ENCODE results near the gene MAP4K5. TPM values are rescaled to one million over a fixed set of nuclear protein-coding genes. Genes with fewer than 3 reads are reported as not detected.

Gene MAP4K5
- total and polyA plus RNA-seq, 2 of the 13 experiments (the other 11 are each of a cell fraction or from before 2014, with no cell fraction given) = 12.7 to 23.9 TPM

DNA sequence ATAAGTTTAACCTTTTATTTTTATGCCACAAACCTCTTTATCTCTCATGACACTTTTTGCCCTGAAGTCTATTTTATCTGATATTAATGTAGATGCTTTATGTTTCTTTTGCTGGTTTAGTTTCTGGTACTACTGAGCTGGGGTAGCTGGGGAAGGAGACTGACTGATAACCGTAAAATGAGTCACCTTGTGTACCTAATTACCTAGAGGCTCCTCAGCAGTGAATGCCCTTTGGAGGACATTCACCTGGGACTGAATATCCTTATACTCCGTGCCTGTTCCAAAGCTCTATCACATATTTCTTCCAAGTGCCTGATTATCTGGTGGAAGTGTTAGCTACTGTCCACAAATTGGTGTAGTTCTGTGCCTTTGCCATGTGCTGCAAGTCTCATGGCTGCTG is 41.5 kb upstream of the MAP4K5 start:
- Histone ChIP-seq H3K79me2 (ENCODE audit: insufficient read depth, low read length) (no peaks in the 10 kb centered on the region), H2AFZ (ENCODE audit: low read length) (no peak overlapping the region), H3K4me2 (ENCODE audit: low read depth, low read length) (no peak overlapping the region), H3K36me3 (replicated peaks in 1 of 2; ENCODE audit: control insufficient read depth in 1 of 2, insufficient read depth in 2 of 2, low read length in 2 of 2) (no peaks in the 10 kb centered on the region), H3K9ac (ENCODE audit: insufficient read depth, low read depth, low read length) (no peak overlapping the region), H4K20me1 (ENCODE audit: insufficient read depth, low read length) (no peaks in the 10 kb centered on the region), H3K27me3 (ENCODE audit: control insufficient read depth in 1 of 2, insufficient read depth in 2 of 2, low read length in 2 of 2) (no peaks in the 10 kb centered on the region), H3K9me3 (ENCODE audit: low read length) (peaks cover 16% of the 10 kb centered on the region), H3K4me3 (replicated peaks in 1 of 3; ENCODE audit: insufficient read depth in 1 of 3, low read depth in 2 of 3, low read length in 3 of 3) (no peak overlapping the region), H3K4me1 (ENCODE audit: insufficient read depth, low read length) (no peaks in the 10 kb centered on the region), H3K27ac (ENCODE audit: extremely low read length, insufficient read depth, low read length) (no peak overlapping the region)
- CTCF ChIA-PET (ENCODE audit: low intra/inter-chr PET ratio, low total read pairs) = no interaction called here
- ATAC-seq (no peak), DNase-seq (ENCODE audit: low spot score) (no peak), FAIRE-seq (no peak)
- intact Hi-C loops (cut with micrococcal nuclease; ENCODE audit: unreplicated experiment) = no loop called here
- no TSS peak for BruUV-seq (replicated peaks)
- 2% methylated on average over 2 of the region's 2 CpGs for WGBS (ENCODE audit: low lambda C conversion rate)
- in situ Hi-C loops (cut with HindIII; ENCODE audit: extremely low pct_ligation_motif_present, low pct_unique_long_range_greater_than_20kb) = no loop called here
- POLR2A ChIA-PET = no interaction called here
- TF ChIP-seq YEATS4 (CRISPR knock-in tag; IDR thresholded peaks at IDR 0.05; ENCODE audit: borderline replicate concordance) (no peak), ZNF550 (CRISPR knock-in tag; IDR thresholded peaks at IDR 0.05; ENCODE audit: borderline replicate concordance) (no peak), ZNF337 (CRISPR knock-in tag; IDR thresholded peaks at IDR 0.05; ENCODE audit: borderline replicate concordance, low read depth) (no peak), SALL2 (CRISPR knock-in tag; IDR thresholded peaks at IDR 0.05) (no peak), RFX3 (CRISPR knock-in tag; IDR thresholded peaks at IDR 0.05) (no peak), ZNF296 (CRISPR knock-in tag; conservative IDR thresholded peaks at IDR 0.05) (no peak), CAMTA2 (CRISPR knock-in tag; IDR thresholded peaks at IDR 0.05; ENCODE audit: borderline replicate concordance) (no peak), RBM22 (optimal IDR thresholded peaks at IDR 0.05; ENCODE audit: low read length) (no peak), TCF7L2 (IDR thresholded peaks at IDR 0.05; ENCODE audit: low read depth, low read length) (no peak), ZNF264 (CRISPR knock-in tag; IDR thresholded peaks at IDR 0.05) (no peak), POGZ (CRISPR knock-in tag; IDR thresholded peaks at IDR 0.05) (no peak)
- TF ChIP-seq, protein P1, sequence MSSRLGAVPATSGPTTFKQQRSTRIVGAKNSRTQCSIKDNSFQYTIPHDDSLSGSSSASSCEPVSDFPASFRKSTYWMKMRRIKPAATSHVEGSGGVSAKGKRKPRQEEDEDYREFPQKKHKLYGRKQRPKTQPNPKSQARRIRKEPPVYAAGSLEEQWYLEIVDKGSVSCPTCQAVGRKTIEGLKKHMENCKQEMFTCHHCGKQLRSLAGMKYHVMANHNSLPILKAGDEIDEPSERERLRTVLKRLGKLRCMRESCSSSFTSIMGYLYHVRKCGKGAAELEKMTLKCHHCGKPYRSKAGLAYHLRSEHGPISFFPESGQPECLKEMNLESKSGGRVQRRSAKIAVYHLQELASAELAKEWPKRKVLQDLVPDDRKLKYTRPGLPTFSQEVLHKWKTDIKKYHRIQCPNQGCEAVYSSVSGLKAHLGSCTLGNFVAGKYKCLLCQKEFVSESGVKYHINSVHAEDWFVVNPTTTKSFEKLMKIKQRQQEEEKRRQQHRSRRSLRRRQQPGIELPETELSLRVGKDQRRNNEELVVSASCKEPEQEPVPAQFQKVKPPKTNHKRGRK (CRISPR knock-in tag; IDR thresholded peaks at IDR 0.05) = no peak
- TF ChIP-seq, protein P2, sequence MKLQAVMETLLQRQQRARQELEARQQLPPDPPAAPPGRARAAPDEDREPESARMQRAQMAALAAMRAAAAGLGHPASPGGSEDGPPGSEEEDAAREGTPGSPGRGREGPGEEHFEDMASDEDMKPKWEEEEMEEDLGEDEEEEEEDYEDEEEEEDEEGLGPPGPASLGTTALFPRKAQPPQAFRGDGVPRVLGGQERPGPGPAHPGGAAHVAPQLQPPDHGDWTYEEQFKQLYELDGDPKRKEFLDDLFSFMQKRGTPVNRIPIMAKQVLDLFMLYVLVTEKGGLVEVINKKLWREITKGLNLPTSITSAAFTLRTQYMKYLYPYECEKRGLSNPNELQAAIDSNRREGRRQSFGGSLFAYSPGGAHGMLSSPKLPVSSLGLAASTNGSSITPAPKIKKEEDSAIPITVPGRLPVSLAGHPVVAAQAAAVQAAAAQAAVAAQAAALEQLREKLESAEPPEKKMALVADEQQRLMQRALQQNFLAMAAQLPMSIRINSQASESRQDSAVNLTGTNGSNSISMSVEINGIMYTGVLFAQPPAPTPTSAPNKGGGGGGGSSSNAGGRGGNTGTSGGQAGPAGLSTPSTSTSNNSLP (IDR thresholded peaks at IDR 0.05; ENCODE audit: low read depth, low read length) = no peak
- TF ChIP-seq, protein P3, sequence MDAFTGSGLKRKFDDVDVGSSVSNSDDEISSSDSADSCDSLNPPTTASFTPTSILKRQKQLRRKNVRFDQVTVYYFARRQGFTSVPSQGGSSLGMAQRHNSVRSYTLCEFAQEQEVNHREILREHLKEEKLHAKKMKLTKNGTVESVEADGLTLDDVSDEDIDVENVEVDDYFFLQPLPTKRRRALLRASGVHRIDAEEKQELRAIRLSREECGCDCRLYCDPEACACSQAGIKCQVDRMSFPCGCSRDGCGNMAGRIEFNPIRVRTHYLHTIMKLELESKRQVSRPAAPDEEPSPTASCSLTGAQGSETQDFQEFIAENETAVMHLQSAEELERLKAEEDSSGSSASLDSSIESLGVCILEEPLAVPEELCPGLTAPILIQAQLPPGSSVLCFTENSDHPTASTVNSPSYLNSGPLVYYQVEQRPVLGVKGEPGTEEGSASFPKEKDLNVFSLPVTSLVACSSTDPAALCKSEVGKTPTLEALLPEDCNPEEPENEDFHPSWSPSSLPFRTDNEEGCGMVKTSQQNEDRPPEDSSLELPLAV (CRISPR knock-in tag; conservative IDR thresholded peaks at IDR 0.05; ENCODE audit: low read depth) = no peak
